GM10266 (cell line): ENCODE measurements around the gene ARMC5.
"Not testable (repeated sequence)": the region's sequence is repeated elsewhere in the genome, so short reads cannot be mapped to it uniquely, and the experiment has no call there.

Source experiments
- DNase-seq: peaks from one replicate; pipeline ENCODE4 v3.0.0; 2012; ENCODE audit errors: extremely low spot score
- TF ChIP-seq, protein P1 (sequence below): IDR thresholded peaks from 2 replicates; pipeline ENCODE4 v1.5.1; 2012; ENCODE audit warnings: mild to moderate bottlenecking, low read depth; ENCODE audit not compliant: control insufficient read depth, insufficient read depth; ENCODE audit errors: missing control alignments

ARMC5 gene

DNA sequence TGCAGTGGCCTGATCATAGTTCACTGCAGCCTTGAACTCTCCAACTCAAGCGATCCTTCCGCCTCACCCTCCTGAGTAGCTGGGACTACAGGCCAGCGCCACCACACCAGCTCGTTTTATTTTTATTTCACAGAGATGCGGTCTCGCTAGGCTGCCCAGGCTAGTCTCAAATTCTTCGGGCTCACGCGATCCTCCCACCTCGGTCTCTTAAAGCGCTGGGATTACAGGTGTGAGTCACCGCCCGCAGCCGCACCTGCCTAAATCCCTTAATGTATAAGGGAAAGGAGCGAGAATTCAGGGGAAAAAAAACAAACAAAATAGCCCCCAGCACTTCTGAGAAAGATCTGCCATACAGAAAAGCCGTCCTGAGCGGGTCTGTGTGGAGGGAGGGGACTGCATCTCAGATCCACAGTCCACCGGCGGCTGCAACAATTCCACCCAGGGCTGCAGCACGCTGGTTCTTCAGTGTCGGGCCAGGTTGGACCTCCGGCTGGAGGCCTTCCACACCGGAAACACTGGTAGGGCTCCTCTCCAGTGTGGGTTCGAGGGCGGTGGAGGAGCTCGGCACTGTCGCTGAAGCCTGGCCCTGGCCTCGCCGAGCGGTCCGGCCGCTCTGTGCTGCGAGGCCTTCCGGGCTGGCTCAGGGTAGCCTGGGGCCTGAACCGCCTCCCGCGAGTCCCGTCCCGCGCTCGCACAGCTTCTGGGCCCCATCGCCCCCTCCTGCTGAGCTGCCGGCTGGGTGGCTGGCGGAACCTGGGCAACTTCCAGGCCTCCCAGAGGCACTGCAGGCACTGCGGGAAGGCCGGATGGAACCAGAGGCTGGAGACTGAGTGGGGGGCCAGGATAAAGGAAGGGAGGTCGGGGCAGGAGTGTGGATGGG, 23.7 kb upstream of the ARMC5 start:
- no peak for DNase-seq
- TF ChIP-seq, protein P1, sequence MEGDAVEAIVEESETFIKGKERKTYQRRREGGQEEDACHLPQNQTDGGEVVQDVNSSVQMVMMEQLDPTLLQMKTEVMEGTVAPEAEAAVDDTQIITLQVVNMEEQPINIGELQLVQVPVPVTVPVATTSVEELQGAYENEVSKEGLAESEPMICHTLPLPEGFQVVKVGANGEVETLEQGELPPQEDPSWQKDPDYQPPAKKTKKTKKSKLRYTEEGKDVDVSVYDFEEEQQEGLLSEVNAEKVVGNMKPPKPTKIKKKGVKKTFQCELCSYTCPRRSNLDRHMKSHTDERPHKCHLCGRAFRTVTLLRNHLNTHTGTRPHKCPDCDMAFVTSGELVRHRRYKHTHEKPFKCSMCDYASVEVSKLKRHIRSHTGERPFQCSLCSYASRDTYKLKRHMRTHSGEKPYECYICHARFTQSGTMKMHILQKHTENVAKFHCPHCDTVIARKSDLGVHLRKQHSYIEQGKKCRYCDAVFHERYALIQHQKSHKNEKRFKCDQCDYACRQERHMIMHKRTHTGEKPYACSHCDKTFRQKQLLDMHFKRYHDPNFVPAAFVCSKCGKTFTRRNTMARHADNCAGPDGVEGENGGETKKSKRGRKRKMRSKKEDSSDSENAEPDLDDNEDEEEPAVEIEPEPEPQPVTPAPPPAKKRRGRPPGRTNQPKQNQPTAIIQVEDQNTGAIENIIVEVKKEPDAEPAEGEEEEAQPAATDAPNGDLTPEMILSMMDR: no peak

DNA sequence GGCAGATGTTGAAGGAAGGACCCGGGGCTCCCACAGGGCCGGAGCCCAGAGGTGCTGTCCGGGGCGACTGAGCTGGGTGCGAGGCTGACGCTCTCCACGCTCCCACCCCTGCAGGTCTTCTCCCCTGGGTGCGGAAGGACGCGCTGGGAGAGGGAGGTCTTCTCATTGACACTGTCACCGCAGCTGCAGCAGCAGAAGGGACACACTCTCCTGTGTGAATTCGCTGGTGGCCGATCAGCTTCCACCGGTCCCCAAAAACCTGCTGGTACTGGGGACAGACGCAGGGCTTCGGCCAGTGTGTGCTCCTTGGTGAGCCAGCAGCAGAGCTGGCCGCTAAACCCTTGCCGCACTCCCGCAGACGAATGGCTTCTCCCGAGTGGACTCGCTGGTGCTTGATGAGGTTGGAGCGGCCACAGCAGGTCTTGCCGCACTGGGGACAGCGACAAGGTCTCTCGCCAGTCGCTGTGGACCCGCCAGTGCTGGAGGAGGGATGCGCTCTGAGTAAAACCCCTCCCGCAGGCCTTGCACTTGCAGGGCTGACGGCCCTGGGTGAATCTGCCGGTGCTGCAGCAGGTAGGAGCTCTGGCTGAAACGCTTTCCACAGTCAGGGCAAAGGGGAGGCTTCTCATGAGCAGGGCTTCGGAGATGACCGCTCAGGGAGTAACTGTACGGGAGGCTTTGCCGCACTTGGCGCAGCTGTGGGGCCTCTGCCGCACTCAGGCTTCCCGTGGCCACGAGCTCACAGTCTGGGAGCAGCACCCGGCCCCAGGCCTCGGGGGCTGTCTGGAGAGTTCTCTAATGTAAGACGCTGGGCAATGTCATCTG, 22.9 kb upstream of the ARMC5 start:
- DNase-seq: no peak
- TF ChIP-seq, protein P1: no peak

DNA sequence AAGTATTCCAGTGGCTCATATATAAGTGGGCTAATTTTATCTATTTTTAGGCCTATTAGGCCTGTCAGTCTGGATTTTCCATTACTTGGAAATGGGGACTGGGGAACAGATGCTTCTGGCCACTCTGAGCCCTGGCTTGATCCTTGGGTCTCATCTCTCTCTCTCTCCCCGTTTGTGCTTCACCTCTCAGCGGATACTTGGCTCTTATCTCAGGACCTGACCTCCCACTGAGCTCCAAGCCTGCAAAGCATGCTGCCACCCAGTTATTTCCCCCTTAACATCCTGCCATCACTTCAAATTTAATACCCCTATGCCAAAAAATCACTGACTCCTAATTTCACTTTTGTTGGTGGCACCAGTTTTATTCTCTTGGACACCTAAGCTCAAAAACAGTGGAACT, 20.9 kb upstream of the ARMC5 start:
- TF ChIP-seq, protein P1: no peak
- no peak for DNase-seq

DNA sequence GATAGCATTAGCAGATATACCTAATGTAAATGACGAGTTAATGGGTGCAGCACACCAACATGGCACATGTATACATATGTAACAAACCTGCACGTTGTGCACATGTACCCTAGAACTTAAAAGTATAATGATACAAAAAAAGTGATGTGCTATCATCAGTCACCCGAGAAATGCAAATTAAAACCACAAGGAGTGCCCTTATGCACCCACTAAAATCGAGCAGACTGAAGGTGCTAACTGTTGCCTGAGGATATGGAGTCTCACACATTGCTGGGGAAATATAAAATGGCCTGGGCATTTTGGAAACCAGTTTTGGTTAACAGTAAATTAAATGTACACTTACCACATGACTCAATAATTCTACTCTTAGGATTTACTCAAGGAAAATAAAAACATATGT, 20.3 kb upstream of the ARMC5 start:
- not testable (repeated sequence) for DNase-seq

DNA sequence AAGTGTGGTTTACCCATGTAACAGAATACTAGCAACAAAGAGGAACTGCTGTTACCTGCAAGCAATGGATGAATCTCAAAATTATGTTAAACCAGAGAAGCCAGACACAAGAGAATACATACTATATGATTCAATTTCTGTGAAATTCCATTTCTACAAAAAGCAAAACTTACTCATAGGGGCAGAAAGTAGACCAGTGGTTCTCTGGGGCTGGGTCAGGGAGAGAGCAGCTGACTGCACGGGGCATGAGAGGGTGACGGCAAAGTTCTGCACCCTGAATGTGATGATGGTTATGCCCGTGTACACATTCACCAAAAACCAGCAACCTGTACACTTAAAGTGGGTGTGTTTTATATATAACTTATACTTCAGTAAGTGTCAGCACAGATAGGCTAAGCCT, 19.8 kb upstream of the ARMC5 start:
- no peak for DNase-seq
- TF ChIP-seq, protein P1: no peak

DNA sequence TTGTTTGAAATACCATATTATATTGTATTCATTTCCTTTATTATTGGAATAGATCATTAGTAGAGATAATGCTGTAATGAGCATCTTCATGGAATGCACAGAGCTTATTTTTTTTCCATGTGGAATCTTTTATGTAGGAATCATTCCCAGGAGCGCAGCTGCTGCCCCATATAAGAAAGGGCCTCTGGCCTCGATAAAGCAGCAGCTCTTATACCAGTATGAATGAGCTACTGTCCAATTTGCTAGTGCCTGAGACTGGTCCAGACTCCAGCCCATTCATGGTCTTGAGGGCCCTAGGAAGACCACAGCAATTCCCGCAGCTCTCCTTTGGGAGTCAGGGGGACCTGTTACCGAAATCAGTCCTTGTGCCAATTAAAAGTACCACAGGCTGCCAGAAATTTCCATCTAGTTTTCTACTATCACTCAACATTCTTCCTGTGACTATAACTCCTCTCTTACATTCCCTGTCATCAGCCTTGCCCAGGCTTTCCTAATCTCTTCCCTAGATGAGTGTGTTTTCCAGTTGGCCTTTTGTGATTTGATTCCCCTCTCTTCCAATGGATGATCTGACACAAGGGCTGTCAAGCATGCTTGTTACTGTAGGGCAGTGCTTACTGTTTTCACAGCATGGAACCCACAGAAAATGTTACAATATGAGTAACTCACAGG, 18.7 kb upstream of the ARMC5 start:
- DNase-seq: no peak
- TF ChIP-seq, protein P1: no peak

DNA sequence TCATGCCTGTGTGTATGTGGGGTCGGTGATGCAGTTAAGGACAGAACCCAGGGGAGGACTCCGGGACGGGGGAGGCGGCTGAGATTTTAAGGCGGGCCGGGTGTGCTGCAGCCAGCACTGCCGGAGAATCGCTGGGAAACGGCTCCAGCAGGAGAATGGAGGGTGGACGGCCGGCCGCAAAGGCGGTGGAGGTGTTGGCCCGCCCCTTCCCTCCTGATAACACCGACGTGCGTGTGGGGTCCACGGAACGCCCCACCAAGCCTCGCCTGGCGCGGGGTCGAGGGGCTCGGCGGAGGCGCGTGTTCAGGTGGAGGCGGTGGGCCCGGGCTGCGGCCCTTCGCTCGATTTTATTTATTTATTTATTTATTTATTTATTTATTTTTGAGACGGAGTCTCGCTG, 17.3 kb upstream of the ARMC5 start:
- DNase-seq: no peak
- TF ChIP-seq, protein P1: no peak

DNA sequence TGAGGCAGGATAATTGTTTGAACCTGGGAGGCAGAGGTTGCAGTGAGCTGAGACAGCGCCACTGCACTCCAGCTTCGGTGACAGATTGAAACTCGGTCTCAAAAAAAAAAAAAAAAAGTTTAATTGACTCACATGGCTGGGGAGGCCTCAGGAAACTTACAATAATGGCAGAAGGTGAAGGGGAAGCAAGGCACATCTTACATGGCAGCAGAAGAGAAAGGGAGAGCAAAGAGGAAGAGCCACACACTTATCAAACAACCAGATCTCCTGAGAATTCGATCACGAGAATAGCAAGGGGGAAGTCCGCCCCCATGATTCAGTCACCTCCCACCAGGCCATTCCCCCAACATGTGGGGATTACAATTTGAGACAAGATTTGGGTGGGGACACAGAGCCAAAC, 13.4 kb upstream of the ARMC5 start:
- DNase-seq: not testable (repeated sequence)
